ENCODE results near the gene PSMB7. TPM values are rescaled to one million over a fixed set of nuclear protein-coding genes. Genes with fewer than 3 reads are reported as not detected.

The PSMB7 gene
- polyA plus RNA-seq, 1 of the 3 experiments (the other 2 are of a cell fraction) = 357 TPM

GRCh38 chr9:124415852-124416484, 726 bp upstream of the PSMB7 start (continued):
- TF ChIP-seq GATA2 (CRISPR knock-in tag; IDR thresholded peaks at IDR 0.05) (no peak), SMC3 (IDR thresholded peaks at IDR 0.05; ENCODE audit: low read depth, low read length) (no peak), RAD21 (IDR thresholded peaks at IDR 0.05; ENCODE audit: low read length) (no peak), EP300 (IDR thresholded peaks at IDR 0.05; ENCODE audit: borderline replicate concordance in 1 of 2, low read depth in 1 of 2, low read length in 1 of 2) (no peak), CTCF (IDR thresholded peaks at IDR 0.05) (no peak), JUND (IDR thresholded peaks at IDR 0.05) (no peak), POLR2AphosphoS5 (IDR thresholded peaks at IDR 0.05; ENCODE audit: low read depth, low read length) (no peak), FOXM1 (IDR thresholded peaks at IDR 0.05; ENCODE audit: low read depth) (no peak), TEAD4 (IDR thresholded peaks at IDR 0.05; ENCODE audit: borderline replicate concordance, insufficient read depth) (no peak)

GRCh38 chr9:124414612-124415011, 630 bp downstream of the PSMB7 start:
- 6% methylated on average over 13 of the region's 13 CpGs for WGBS (ENCODE audit: low lambda C conversion rate)
- peak overlapping the region; percentile 83 for H3K9ac ChIP-seq
- CTCF ChIA-PET = interaction anchor here (0.8 to 1.6 kb wide), 7 partner anchors 10 to 125 kb away, joined by 3 to 11 read pairs (median 4); no protein-coding TSS in a partner anchor
- peak overlapping the region; percentile 56 to 76 for H3K27ac ChIP-seq (ENCODE audit: low read depth in 2 of 2, low read length in 1 of 2)
- H4K20me1 ChIP-seq (ENCODE audit: insufficient read depth) = no peaks in the 10 kb centered on the region
- peaks cover 41 to 45% of the 10 kb centered on the region in 2 experiments for H3K36me3 ChIP-seq (replicated peaks in 1 of 2; ENCODE audit: control insufficient read depth in 1 of 2, insufficient read depth in 2 of 2, low read length in 1 of 2)
- POLR2A ChIA-PET = no interaction called here
- H3K4me2 ChIP-seq = peak overlapping the region; percentile 80
- DNase-seq = no peak
- peaks cover 43% of the 10 kb centered on the region for H3K79me2 ChIP-seq (ENCODE audit: insufficient read depth)
- H3K9me3 ChIP-seq = no peaks in the 10 kb centered on the region
- no peaks in the 10 kb centered on the region for H3K9me2 ChIP-seq
- H3K4me3 ChIP-seq (ENCODE audit: low read depth in 2 of 2, low read length in 1 of 2) = peak overlapping the region; percentile 94 to 99
- H2AFZ ChIP-seq (ENCODE audit: low read depth) = no peak overlapping the region
- TF ChIP-seq RFX5 (IDR thresholded peaks at IDR 0.05; ENCODE audit: low read length) (no peak), PBX3 (IDR thresholded peaks at IDR 0.05) (no peak), POLR2AphosphoS5 (IDR thresholded peaks at IDR 0.05; ENCODE audit: low read depth, low read length) (no peak), CHD2 (IDR thresholded peaks at IDR 0.05; ENCODE audit: low read length, partially characterized antibody) (no peak), YY1 (IDR thresholded peaks at IDR 0.05; ENCODE audit: low read depth) (no peak), MXI1 (IDR thresholded peaks at IDR 0.05; ENCODE audit: low read depth, low read length) (no peak)
- peaks cover 40% of the 10 kb centered on the region for H3F3A ChIP-seq (replicated peaks; ENCODE audit: insufficient read depth)
- peaks cover 8 to 43% of the 10 kb centered on the region in 2 experiments for H3K4me1 ChIP-seq (ENCODE audit: control insufficient read depth in 1 of 2, insufficient read depth in 2 of 2, low read depth in 1 of 2, low read length in 1 of 2)
- no peaks in the 10 kb centered on the region for H3K27me3 ChIP-seq (ENCODE audit: insufficient read depth)
